SK-N-SH (cell line): ENCODE measurements around the gene ZNF184. TPM values are rescaled to one million over a fixed set of nuclear protein-coding genes. Genes with fewer than 3 reads are reported as not detected.
A peak's percentile ranks its signal among the peaks of the same experiment; 100 is the strongest.

Experiments used
- CTCF ChIA-PET: fragments of 300-600, 350-600 bp; formaldehyde crosslinking; extraction: SDS; loops from one replicate; lab custom pipeline; 2021; lab: Yijun Ruan, JAX
- POLR2A ChIA-PET: fragments of 350-600 bp; sonication (Branson Sonifier 250); formaldehyde crosslinking; extraction: SDS; loops from one replicate; lab custom pipeline; 2020; ENCODE audit warnings: antibody characterized with exemption, inconsistent platforms; lab: Yijun Ruan, JAX
- DNase-seq: peaks from one replicate; pipeline ENCODE4 v3.0.0; 2012
- H2AFZ ChIP-seq: fragments of 200-600 bp; sonication (generic); 2 replicates; pipeline ENCODE4 v1.8.1; 2016; ENCODE audit warnings: antibody characterized with exemption, mild to moderate bottlenecking, low read depth
- H3F3A ChIP-seq: fragments of 200-600 bp; sonication (generic); replicated peaks from 2 replicates; pipeline ENCODE3; 2016; ENCODE audit warnings: antibody characterized with exemption, mild to moderate bottlenecking; ENCODE audit not compliant: insufficient read depth
- H3K27ac ChIP-seq, 2 experiments: fragments of 200-500 bp in 1 of 2; fragments of 200-600 bp in 1 of 2; sonication (Bioruptor generic) in 1 of 2; sonication (generic), shearing (Covaris generic) in 1 of 2; 2 replicates each; pipeline versions ENCODE4 v1.5.1 to v1.6.1; 2014 to 2016; ENCODE audit warnings: low read depth in 2 of 2, inconsistent platforms in 1 of 2, low read length in 1 of 2, mild to moderate bottlenecking in 1 of 2, mixed read lengths in 1 of 2
- H3K27me3 ChIP-seq: fragments of 200-600 bp; sonication (generic), shearing (Covaris generic); 2 replicates; pipeline ENCODE4 v1.6.1; 2016; ENCODE audit warnings: mixed run types; ENCODE audit not compliant: insufficient read depth
- H3K36me3 ChIP-seq, 2 experiments: fragments of 200-500 bp in 1 of 2; fragments of 200-600 bp in 1 of 2; sonication (Bioruptor generic) in 1 of 2; sonication (generic) in 1 of 2; replicated peaks in 1 of 2; 2 replicates each; pipeline versions ENCODE3 to v1.5.1; 2014 to 2016; ENCODE audit warnings: low read length in 1 of 2, mild to moderate bottlenecking in 1 of 2; ENCODE audit not compliant: insufficient read depth in 2 of 2, control insufficient read depth in 1 of 2
- H3K4me1 ChIP-seq, 2 experiments: fragments of 200-500 bp in 1 of 2; fragments of 200-600 bp in 1 of 2; sonication (Bioruptor generic) in 1 of 2; sonication (generic), shearing (Covaris generic) in 1 of 2; 2 replicates each; pipeline versions ENCODE4 v1.5.1 to v1.6.1; 2014 to 2016; ENCODE audit warnings: low read depth in 1 of 2, low read length in 1 of 2, mixed run types in 1 of 2; ENCODE audit not compliant: insufficient read depth in 2 of 2, control insufficient read depth in 1 of 2
- H3K4me2 ChIP-seq: fragments of 200-600 bp; sonication (generic), shearing (Covaris generic); 2 replicates; pipeline ENCODE4 v1.6.1; 2017; ENCODE audit warnings: mixed run types
- H3K4me3 ChIP-seq, 2 experiments: fragments of 200-500 bp in 1 of 2; fragments of 200-600 bp in 1 of 2; sonication (Bioruptor generic) in 1 of 2; sonication (generic), shearing (Covaris generic) in 1 of 2; 2 replicates each; pipeline versions ENCODE4 v1.5.1 to v1.8.1; 2014 to 2016; ENCODE audit warnings: low read depth in 2 of 2, inconsistent platforms in 1 of 2, low read length in 1 of 2, mild to moderate bottlenecking in 1 of 2, mixed read lengths in 1 of 2, moderate library complexity in 1 of 2
- H3K79me2 ChIP-seq: fragments of 200-600 bp; sonication (generic); 2 replicates; pipeline ENCODE4 v1.8.1; 2017; ENCODE audit warnings: mild to moderate bottlenecking; ENCODE audit not compliant: insufficient read depth
- H3K9ac ChIP-seq: fragments of 200-600 bp; sonication (generic); 2 replicates; pipeline ENCODE4 v1.6.1; 2017; ENCODE audit warnings: mixed run types
- H3K9me2 ChIP-seq: fragments of 200-600 bp; sonication (generic); 2 replicates; pipeline ENCODE4 v1.6.1; 2017; ENCODE audit warnings: mixed run types
- H3K9me3 ChIP-seq: fragments of 200-600 bp; sonication (generic); 2 replicates; pipeline ENCODE4 v1.6.1; 2017; ENCODE audit warnings: mixed run types, mild to moderate bottlenecking, moderate library complexity
- H4K20me1 ChIP-seq: fragments of 200-600 bp; sonication (generic); 2 replicates; pipeline ENCODE4 v1.6.1; 2017; ENCODE audit warnings: mild to moderate bottlenecking, mixed run types; ENCODE audit not compliant: insufficient read depth
- CTCF ChIP-seq: fragments of 200-600 bp; sonication (generic); IDR thresholded peaks from 2 replicates; pipeline ENCODE4 v1.6.1; 2017; ENCODE audit warnings: antibody characterized with exemption, mild to moderate bottlenecking, moderate library complexity
- EP300 ChIP-seq, 2 experiments: IDR thresholded peaks; 2 replicates each; pipeline versions ENCODE4 v1.4.0 to v1.6.1; 2012; ENCODE audit warnings: borderline replicate concordance in 1 of 2, low read depth in 1 of 2, low read length in 1 of 2
- FOXJ3 ChIP-seq: sonication (generic); formaldehyde crosslinking; IDR thresholded peaks from 2 replicates; pipeline ENCODE4 v1.5.1; 2020; ENCODE audit warnings: mild to moderate bottlenecking, missing genetic modification reagents
- GATA2 ChIP-seq: sonication (generic); formaldehyde crosslinking; IDR thresholded peaks from 2 replicates; pipeline ENCODE4 v1.5.0; 2020; ENCODE audit warnings: mild to moderate bottlenecking, missing genetic modification reagents
- JUND ChIP-seq: IDR thresholded peaks from 2 replicates; pipeline ENCODE4 v1.4.0; 2012
- NFIC ChIP-seq: IDR thresholded peaks from 2 replicates; pipeline ENCODE4 v1.4.0; 2012; ENCODE audit warnings: borderline replicate concordance
- PBX3 ChIP-seq: IDR thresholded peaks from 2 replicates; pipeline ENCODE4; 2012
- RCOR1 ChIP-seq: fragments of 150-350 bp; IDR thresholded peaks from 2 replicates; pipeline ENCODE4 v1.6.1; 2017; ENCODE audit warnings: antibody characterized with exemption, low read length
- RXRA ChIP-seq: IDR thresholded peaks from 2 replicates; pipeline ENCODE4 v1.4.0; 2012; ENCODE audit warnings: low read depth, mild to moderate bottlenecking, borderline replicate concordance
- TEAD4 ChIP-seq: IDR thresholded peaks from 2 replicates; pipeline ENCODE4 v1.4.0; 2012; ENCODE audit warnings: mild to moderate bottlenecking, borderline replicate concordance; ENCODE audit not compliant: insufficient read depth
- ZBTB33 ChIP-seq: IDR thresholded peaks from 2 replicates; pipeline ENCODE4 v1.4.0; 2012; ENCODE audit warnings: low read depth, borderline replicate concordance
- WGBS: methylation state at CpG from one replicate; pipeline ENCODE4 v1.1.6; 2017; ENCODE audit warnings: low lambda C conversion rate; 5-methylcytosine and 5-hydroxymethylcytosine counted together
- polyA plus RNA-seq, 3 experiments: library from polyadenylated mRNA; depleted of rRNA; stranded (reverse); fragments of >200 nt; gene quantifications; 2 replicates each; pipeline ENCODE4 v1.2.3, GENCODE V29; 2012

Gene ZNF184
- polyA plus RNA-seq, 1 of the 3 experiments (the other 2 are of a cell fraction): 1.6 TPM

- peaks cover 5% of the 10 kb centered on the region for H3F3A ChIP-seq
- H3K27me3 ChIP-seq: peaks cover 49% of the 10 kb centered on the region; the same call in 1 of the 2 replicates
- H3K27ac ChIP-seq: no peak overlapping the region
- H3K4me3 ChIP-seq: no peak overlapping the region
- no peaks in the 10 kb centered on the region for H3K9me2 ChIP-seq
- 21% methylated on average over 9 of the region's 9 CpGs for WGBS
- H2AFZ ChIP-seq: no peak overlapping the region
- CTCF ChIA-PET: interaction anchor here (0.7 to 6.5 kb wide), 2 partner anchors 12 to 195 kb away, joined by 3 to 43 read pairs; no protein-coding TSS in a partner anchor
- no peaks in the 10 kb centered on the region for H4K20me1 ChIP-seq
- TF ChIP-seq EP300 (IDR thresholded peaks at IDR 0.05; ENCODE audit: borderline replicate concordance in 1 of 2, low read depth in 1 of 2, low read length in 1 of 2) (no peak), RCOR1 (no peak), ZBTB33 (no peak), CTCF (no peak), GATA2 (CRISPR knock-in tag) (no peak), TEAD4 (no peak), NFIC (no peak), JUND (no peak), FOXJ3 (CRISPR knock-in tag) (no peak)
- peaks cover 0 to 9% of the 10 kb centered on the region in 2 experiments; a peak in 2 of 4 replicates for H3K4me1 ChIP-seq
- no peak for DNase-seq
- H3K9ac ChIP-seq: no peak overlapping the region
- H3K4me2 ChIP-seq: no peak overlapping the region
- H3K9me3 ChIP-seq: no peaks in the 10 kb centered on the region
- no peaks in the 10 kb centered on the region for H3K36me3 ChIP-seq
- POLR2A ChIA-PET: no interaction called here
- H3K79me2 ChIP-seq: no peaks in the 10 kb centered on the region
Measured at GRCh38 chr6:27507041-27507956, 34.4 kb upstream of the ZNF184 start.

- CTCF ChIA-PET: interaction anchor here (0.6 to 6.5 kb wide), 4 partner anchors 13 to 1184 kb away, joined by 3 to 43 read pairs (median 3); no protein-coding TSS in a partner anchor
- DNase-seq: no peak
- H3K4me3 ChIP-seq: no peak overlapping the region
Measured at GRCh38 chr6:27505209-27506027, 32.5 kb upstream of the ZNF184 start.

More at GRCh38 chr6:27505209-27506027, 32.5 kb upstream of the ZNF184 start:
- Histone ChIP-seq H3K9ac (no peak overlapping the region), H3K9me3 (no peaks in the 10 kb centered on the region), H3K27ac (no peak overlapping the region), H3K79me2 (no peaks in the 10 kb centered on the region), H3K4me1 (peaks cover 0 to 9% of the 10 kb centered on the region in 2 experiments; a peak in 2 of 4 replicates), H2AFZ (no peak overlapping the region), H3K27me3 (peaks cover 33% of the 10 kb centered on the region; the same call in 1 of the 2 replicates), H4K20me1 (no peaks in the 10 kb centered on the region), H3K9me2 (no peaks in the 10 kb centered on the region), H3F3A (peaks cover 12% of the 10 kb centered on the region), H3K36me3 (no peaks in the 10 kb centered on the region), H3K4me2 (no peak overlapping the region)
- POLR2A ChIA-PET: no interaction called here
- TF ChIP-seq RXRA: 0 out of 2 replicates have a peak, but pooled peaks have one; percentile 13
- peak; percentile 34; the same call in 1 of the 2 replicates for TF ChIP-seq TEAD4
- TF ChIP-seq PBX3: no peak
- WGBS: 14% methylated on average over 20 of the region's 20 CpGs
